MM.1S (cell line): Measurements from ENCODE around the gene RSRC1.

Experiments
- DNase-seq: peaks from one replicate; pipeline ENCODE4 v3.0.0-alpha.2; 2015
- H2AFZ ChIP-seq: fragments of 300-600 bp; sonication (generic); 2 replicates; pipeline ENCODE4 v1.6.0; 2016; ENCODE audit warnings: antibody characterized with exemption, low read length
- H3F3A ChIP-seq: fragments of 300-600 bp; sonication (generic); 2 replicates; pipeline ENCODE4 v1.6.1; 2016; ENCODE audit warnings: mild to moderate bottlenecking, antibody characterized with exemption, low read length, moderate library complexity, mixed read lengths; ENCODE audit not compliant: insufficient read depth
- H3K27ac ChIP-seq: fragments of 300-600 bp; sonication (generic); 2 replicates; pipeline ENCODE4 v1.5.1; 2016; ENCODE audit warnings: mild to moderate bottlenecking, low read length
- H3K27me3 ChIP-seq: fragments of 300-600 bp; sonication (generic); replicated peaks from 2 replicates; pipeline ENCODE4 v1.6.0; 2016; ENCODE audit warnings: low read length; ENCODE audit not compliant: insufficient read depth
- H3K36me3 ChIP-seq: fragments of 300-600 bp; sonication (generic); replicated peaks from 2 replicates; pipeline ENCODE4 v1.6.1; 2016; ENCODE audit warnings: mild to moderate bottlenecking, low read length, mixed read lengths; ENCODE audit not compliant: insufficient read depth
- H3K4me1 ChIP-seq: fragments of 300-600 bp; sonication (generic); 2 replicates; pipeline ENCODE4 v1.6.1; 2016; ENCODE audit warnings: low read length, mixed read lengths
- H3K4me2 ChIP-seq: fragments of 300-600 bp; sonication (generic); 2 replicates; pipeline ENCODE4 v1.6.0; 2016; ENCODE audit warnings: low read depth, low read length
- H3K4me3 ChIP-seq: fragments of 300-600 bp; sonication (generic); 2 replicates; pipeline ENCODE4 v1.5.1; 2016; ENCODE audit warnings: low read length, mixed read lengths
- H3K79me2 ChIP-seq: fragments of 300-600 bp; sonication (generic); 2 replicates; pipeline ENCODE4 v1.6.1; 2016; ENCODE audit warnings: mixed run types, low read length, mixed read lengths
- H3K9ac ChIP-seq: fragments of 300-600 bp; sonication (generic); 2 replicates; pipeline ENCODE4 v1.6.1; 2016; ENCODE audit warnings: low read length, mixed read lengths
- H3K9me2 ChIP-seq: fragments of 300-600 bp; sonication (generic); replicated peaks from 2 replicates; pipeline ENCODE4 v1.6.1; 2016; ENCODE audit warnings: mild to moderate bottlenecking, low read length, mixed read lengths; ENCODE audit not compliant: insufficient read depth
- H3K9me3 ChIP-seq: fragments of 300-600 bp; sonication (generic); replicated peaks from 2 replicates; pipeline ENCODE4 v1.6.1; 2016; ENCODE audit warnings: mild to moderate bottlenecking, low read length, mixed read lengths; ENCODE audit not compliant: insufficient read depth
- H4K20me1 ChIP-seq: fragments of 300-600 bp; sonication (generic); 2 replicates; pipeline ENCODE4 v1.6.1; 2016; ENCODE audit warnings: mild to moderate bottlenecking, low read length, moderate library complexity, mixed read lengths; ENCODE audit not compliant: insufficient read depth
- CTCF ChIP-seq: fragments of 300-600 bp; sonication (generic); IDR thresholded peaks from 2 replicates; pipeline ENCODE4 v1.5.1; 2016; ENCODE audit warnings: antibody characterized with exemption, low read length, mixed read lengths
- EZH2 ChIP-seq: fragments of 300-600 bp; sonication (generic); optimal IDR thresholded peaks from 2 replicates; pipeline ENCODE3; 2017; ENCODE audit warnings: low read depth, mild to moderate bottlenecking, antibody characterized with exemption, low read length, mixed read lengths
- EZH2phosphoT487 ChIP-seq: fragments of 300-600 bp; sonication (generic); IDR thresholded peaks from 2 replicates; pipeline ENCODE4 v1.6.1; 2018; ENCODE audit warnings: antibody characterized with exemption, low read length

RSRC1 gene

GRCh38 chr3:158574646-158575045 is 464.8 kb downstream of the RSRC1 start:
- Histone ChIP-seq H3K9ac (no peak overlapping the region), H3K4me3 (no peak overlapping the region), H3K4me2 (no peak overlapping the region), H2AFZ (no peak overlapping the region), H3K9me3 (no peaks in the 10 kb centered on the region), H3K79me2 (no peaks in the 10 kb centered on the region), H3K4me1 (no peaks in the 10 kb centered on the region), H3K9me2 (no peaks in the 10 kb centered on the region), H3F3A (no peaks in the 10 kb centered on the region), H3K36me3 (no peaks in the 10 kb centered on the region), H3K27me3 (no peaks in the 10 kb centered on the region), H4K20me1 (no peaks in the 10 kb centered on the region), H3K27ac (no peak overlapping the region)
- no peak for DNase-seq
- TF ChIP-seq CTCF (no peak), EZH2phosphoT487 (no peak), EZH2 (no peak)

GRCh38 chr3:158590223-158590622 is 480.3 kb downstream of the RSRC1 start:
- H3K9ac ChIP-seq: no peak overlapping the region
- H3F3A ChIP-seq: no peaks in the 10 kb centered on the region
- H3K4me2 ChIP-seq: no peak overlapping the region
- no peaks in the 10 kb centered on the region for H3K27me3 ChIP-seq
- H3K36me3 ChIP-seq: no peaks in the 10 kb centered on the region
- H3K4me3 ChIP-seq: no peak overlapping the region
- no peaks in the 10 kb centered on the region for H4K20me1 ChIP-seq
- no peaks in the 10 kb centered on the region for H3K9me3 ChIP-seq
- H3K79me2 ChIP-seq: no peaks in the 10 kb centered on the region
- H3K4me1 ChIP-seq: no peaks in the 10 kb centered on the region
- DNase-seq: no peak
- no peak overlapping the region for H2AFZ ChIP-seq
- TF ChIP-seq EZH2phosphoT487 (no peak), EZH2 (no peak), CTCF (no peak)
- H3K9me2 ChIP-seq: no peaks in the 10 kb centered on the region
- H3K27ac ChIP-seq: no peak overlapping the region
